GM23248 (cell line): ENCODE measurements around the gene ANKRD42.

ENCODE experiments used
- EZH2 ChIP-seq: fragments of 200-600 bp; sonication (generic); IDR thresholded peaks from 2 replicates; pipeline ENCODE4 v1.6.1; 2018; ENCODE audit warnings: antibody characterized with exemption, mild to moderate bottlenecking; ENCODE audit not compliant: insufficient read depth, poor library complexity, severe bottlenecking
- EZH2phosphoT487 ChIP-seq: fragments of 200-600 bp; sonication (generic); IDR thresholded peaks from 2 replicates; pipeline ENCODE4 v1.6.1; 2018; ENCODE audit warnings: antibody characterized with exemption, moderate library complexity, mild to moderate bottlenecking, low read depth; ENCODE audit not compliant: insufficient read depth

- TF ChIP-seq EZH2 (no peak), EZH2phosphoT487 (no peak)
Observed at GRCh38 chr11:83205608-83206185, 12.2 kb downstream of the ANKRD42 start.
